GM18868 (cell line): ENCODE data around the gene KDR.

Experiments
- ATAC-seq: cut with Tn5 transposase; IDR thresholded peaks from one replicate; pipeline ENCODE4 v1.9.1; 2021; ENCODE audit warnings: mild to moderate bottlenecking, moderate library complexity; ENCODE audit not compliant: unreplicated experiment

Gene KDR

DNA sequence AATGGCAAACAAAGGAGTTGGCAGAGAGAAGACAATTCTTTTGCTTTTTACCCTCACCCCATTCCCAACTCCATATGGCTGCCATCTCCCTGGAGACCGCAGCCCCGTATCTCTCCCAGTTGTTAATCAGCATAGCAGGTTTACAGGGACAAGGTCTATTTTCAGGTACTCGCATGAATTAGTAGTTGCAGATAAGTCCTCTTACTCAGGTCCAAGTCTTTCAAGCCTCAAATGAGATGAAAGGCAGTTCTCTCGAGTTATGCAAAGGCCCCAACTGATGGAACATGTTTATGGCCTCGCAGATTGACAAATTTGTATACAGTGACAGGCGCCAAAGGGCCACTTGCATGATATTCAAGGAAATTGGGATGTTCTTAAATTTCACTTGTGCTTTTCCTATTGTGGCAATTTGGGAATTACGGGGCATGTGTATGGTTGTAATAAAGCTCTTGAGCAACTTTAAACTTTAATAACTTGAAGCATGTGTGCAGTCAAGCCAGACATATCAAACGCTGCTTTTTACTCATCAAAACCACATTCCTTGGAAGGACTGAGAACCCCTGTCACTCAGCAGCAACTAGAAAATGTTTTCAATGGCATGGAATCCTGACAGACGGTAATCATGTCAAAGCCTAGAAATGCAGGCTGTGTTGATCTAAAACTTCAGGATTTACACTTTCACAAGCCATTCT lies 45.1 kb downstream of the KDR start:
- ATAC-seq: no peak

DNA sequence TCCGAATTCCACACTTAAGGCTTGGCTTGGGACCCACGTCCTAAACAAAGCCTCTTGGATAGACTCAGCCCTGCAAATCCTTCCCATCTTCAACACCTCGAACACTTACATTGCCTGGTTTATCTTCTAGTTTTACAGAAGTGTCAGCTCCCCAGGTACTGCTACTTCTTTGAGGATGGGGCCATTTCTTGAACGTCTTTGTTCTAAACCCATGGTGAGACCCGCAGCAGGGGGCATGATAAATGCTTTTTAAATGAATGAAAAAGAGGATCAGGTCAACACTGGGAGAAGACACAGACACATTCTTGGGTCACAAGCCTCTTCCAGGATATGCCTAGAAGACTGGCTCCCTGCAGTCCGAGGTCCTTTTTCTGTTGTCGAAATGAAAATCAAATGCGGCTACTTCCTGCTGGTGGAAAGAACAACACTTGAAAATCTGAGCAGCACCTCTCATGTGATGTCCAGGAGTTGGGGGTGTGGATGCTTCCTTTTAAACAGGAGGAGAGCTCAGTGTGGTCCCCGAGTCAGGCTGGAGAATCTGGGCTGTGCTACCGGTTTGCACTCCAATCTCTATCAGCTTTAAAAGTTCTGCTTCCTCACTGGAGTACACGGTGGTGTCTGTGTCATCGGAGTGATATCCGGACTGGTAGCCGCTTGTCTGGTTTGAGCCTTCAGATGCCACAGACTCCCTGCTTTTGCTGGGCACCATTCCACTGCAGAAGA lies 45.8 kb downstream of the KDR start:
- ATAC-seq: no peak

DNA sequence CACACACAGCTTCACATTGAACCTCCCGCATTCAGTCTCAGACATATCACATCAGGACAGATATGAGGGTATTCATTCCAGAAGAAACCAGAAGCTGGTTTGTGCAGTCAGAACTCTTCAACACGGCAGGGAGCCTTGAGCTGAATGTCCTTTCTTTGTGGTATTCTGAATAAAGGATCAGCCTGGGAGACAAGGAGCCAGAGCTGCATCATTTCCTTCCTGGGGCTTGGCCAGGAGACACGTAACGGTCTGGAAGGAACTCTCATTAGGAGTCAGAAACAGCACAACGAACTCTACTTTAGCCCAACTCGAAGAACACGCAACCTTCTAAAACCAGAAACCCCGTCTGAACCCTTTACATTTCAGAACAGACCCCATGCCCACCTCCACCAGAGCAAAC lies 46.4 kb downstream of the KDR start:
- no peak for ATAC-seq

DNA sequence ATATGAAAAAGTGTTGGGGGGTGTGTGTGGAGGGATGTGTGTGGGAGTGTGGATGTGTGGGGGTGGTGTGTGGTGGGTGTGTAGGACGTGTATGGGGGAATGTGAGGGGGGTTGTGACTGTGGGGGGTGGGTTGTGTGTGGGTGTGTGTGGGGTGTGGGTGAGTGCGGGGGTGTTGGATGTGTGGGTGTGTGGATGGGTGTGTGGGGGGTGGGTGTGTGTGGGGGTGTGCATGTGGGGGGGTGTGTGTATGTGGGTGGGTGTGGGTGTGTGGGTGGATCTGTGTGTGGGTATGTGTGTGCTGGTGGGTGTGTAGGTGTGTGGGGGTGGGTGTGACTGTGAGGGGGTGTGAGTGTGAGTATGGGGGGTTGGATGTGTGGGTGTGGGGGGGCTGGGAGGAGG lies 47.8 kb downstream of the KDR start:
- no peak for ATAC-seq

DNA sequence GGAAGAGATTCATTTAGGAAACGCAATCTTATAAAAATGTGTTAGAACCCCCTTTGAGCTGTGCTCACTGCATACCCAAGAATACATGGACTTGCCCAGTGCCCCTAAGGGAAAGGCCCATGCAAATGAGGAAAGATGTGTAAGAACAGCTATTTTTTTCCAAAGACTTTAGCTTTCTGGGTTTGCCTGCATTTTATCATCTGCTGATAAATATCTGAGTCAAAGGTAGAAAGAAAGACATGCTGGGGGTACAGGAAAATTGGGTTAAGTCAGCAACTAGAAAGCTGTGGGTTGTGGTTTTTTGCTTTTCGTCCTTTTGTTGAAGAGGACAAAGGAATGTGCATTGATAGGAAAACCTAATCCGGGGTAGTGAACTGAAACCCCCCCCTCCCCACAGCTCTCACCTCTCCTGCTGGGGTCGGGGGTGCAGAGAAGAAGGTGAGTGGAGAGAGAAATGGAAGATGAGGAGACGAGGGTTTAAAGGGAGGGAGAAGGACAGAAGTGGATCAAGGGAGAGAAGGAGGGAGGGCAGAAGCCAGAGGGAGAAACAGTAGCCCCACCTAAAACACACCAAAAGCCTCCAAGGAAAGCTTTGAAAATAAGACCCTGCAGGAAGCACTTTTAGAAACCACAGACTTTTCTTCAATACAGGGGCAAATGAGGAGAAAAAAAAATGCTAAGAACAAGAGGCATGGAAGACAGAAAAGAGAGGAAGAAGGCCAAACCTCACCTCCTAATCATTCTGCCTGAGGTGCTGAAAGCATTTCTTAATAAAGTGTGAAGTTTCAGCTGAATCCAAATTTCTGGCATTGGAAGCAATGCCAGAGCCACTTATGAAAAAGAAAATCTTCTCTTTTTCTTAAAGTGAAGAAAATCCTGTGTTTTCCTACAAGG lies 49.3 kb downstream of the KDR start:
- no peak for ATAC-seq

DNA sequence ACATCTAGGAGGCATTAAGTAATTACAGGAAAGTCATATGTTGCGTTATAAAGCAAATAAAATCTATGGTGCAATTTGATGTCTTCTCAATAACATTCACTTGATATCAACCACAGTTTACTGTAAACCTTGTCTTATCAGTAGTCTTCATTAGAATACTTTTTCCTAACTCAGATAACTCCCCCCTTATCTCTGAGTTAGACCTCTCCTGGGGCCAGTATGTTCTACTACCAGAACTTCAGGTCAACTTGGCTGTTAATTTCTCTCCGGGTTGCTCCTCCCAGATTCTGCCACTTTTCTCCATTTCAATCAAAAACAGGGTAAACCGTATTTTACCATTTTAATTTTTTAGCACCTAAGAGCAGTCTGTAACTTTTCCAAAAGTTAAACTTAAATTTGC lies 50.0 kb downstream of the KDR start:
- ATAC-seq: no peak

DNA sequence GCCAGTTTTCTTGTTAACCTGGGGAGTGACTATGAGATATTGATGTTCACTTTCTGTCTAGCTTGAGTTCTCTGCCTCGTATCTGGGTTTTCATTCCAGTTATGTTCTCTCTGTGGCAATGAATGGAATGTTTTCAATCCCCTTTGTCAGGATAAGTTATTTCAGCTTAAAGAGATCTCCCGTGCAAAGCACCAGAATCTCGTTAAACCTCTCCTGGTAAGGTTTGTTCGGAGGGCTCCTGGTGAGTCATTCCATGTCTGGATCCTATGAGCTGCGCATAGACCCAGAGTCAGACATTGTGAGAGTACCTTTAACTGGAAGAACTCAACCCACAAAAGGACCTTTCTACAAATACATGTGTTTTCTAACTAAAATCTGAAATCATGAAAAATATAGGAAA lies 51.0 kb downstream of the KDR start:
- ATAC-seq: no peak

DNA sequence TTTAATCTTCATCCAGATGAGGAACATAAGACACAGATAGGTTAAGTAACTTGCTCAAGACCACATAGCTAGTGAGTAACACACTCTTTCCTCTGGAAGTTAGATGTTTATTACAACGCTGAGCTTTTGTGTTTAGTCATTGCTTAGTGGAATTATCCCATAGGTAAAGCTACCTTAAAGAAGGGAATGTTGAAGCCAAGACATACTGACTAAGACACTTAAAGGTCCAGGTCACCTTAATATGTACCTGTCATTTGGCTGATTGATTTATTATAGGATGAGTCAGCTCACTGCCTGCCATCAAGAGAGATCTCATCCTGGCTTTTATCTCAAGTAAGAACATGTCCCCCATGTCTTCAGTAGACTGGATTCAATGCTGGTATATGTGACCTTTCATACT lies 53.4 kb downstream of the KDR start:
- no peak for ATAC-seq

DNA sequence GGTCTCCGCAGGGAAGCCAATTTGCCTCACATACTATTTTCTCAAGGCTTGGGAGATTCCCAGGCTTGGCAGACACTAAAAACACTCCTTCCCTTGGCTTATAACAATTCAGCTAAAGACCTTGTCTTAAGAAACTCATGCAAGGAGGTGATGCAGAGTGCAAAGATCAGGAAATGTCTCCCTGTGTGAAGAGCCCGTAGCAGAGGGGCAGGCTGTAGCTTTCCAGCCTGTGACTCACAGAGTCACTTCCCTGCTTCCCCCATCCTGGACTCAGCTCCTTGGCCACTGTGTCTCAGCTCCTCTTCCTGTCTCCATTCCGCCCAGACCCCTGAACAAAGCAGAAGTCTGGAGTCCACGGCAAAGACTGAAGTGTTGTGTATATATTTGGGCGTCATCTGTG lies 56.1 kb downstream of the KDR start:
- ATAC-seq: no peak

DNA sequence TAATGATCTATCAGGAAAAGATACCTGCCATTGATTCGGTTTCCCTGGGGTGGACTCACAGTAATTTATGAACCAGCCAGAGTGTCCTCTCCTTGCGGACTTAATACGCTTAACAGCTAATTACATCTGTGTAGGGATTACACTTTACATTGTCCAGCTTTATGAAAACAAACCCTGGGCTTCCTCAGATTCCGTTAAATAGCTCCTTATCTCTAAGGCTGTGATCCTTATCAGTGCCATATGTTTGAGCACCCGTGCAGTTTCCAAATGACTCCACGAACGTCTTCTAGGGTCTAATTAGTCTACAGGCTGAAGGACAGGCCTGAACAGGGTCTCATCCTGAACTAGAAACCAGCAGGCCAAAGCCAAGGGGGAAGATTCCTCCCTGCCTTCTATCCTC lies 56.9 kb downstream of the KDR start:
- no peak for ATAC-seq

DNA sequence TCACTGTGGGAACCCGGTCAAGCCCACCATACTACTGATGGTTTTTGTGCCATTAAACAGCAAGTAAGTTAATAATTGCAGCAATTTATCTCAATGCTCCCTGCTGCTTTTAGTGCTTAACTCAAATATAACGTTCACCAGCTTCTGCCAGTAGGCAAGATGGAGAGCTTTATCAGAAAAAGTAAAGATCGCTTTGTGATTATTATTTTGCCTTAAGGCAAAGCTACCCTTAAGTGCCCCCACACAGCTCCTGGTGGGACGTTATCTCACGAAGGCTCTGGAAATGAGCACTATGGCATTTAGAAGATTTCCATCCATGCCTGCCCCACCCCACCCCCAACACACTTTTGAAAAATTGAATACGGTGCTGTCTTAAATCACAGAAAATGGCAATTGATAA lies 59.4 kb downstream of the KDR start:
- no peak for ATAC-seq

DNA sequence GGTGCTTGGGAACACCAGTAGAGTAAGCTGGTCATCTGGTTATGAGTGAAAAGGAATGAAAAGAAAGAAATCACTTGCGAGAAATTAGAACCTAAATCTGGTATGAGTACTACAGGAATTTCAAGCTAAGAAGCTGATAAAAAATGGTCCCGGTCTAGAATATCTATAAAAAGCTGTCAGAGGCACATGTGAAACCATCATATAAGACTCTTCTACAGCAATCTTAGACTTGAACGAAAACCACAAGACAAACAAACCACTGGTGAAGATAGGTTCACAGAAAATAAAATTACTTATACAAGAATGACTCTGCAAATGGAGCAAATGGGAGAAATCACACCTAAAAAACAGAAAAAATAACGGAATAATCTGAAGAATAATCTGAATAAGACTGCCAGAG lies 69.9 kb downstream of the KDR start:
- ATAC-seq: no peak

DNA sequence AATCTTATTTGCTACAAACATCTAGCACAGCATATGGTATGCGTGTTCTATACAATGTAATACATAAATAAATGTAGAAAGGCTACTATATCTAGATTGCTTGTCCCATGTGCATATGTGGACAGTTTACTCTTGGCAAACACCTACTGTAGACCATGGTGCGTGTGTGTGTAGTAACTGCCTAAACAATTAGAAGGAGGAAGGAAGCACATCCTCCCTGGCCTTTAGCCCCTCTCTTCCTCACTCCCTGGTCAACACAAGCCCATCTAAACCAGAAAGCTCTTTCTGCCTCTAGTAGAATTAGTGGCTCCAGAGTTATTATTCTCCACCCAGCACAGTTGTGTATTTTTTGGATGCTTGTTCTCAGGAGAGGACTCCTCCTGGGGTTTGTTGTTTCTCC lies 73.9 kb downstream of the KDR start:
- ATAC-seq: no peak

DNA sequence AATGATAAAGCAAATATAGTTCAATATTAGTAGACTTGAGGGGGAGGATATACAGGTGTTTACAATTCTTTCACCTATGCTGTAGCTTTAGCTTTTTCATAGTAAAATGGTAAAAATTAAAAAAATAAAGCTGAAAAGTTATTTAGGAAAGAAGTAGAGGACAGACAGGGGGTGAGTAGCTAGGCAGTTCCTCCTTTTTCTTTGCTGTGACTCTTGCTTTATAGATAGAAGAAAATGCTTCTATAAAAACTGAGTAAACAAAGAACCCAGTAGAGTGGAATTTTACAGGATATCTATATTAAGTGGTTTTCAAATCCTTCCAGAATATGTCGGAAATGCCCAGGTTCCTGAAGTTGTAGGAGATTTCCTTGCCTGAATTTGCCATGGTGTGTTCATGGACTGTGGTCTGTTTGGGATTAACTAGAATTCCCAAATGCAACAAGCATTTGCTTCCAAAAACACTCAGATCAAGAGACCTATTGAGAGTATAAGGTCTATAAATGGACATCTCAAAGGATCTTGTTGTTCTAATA lies 74.9 kb downstream of the KDR start:
- no peak for ATAC-seq

DNA sequence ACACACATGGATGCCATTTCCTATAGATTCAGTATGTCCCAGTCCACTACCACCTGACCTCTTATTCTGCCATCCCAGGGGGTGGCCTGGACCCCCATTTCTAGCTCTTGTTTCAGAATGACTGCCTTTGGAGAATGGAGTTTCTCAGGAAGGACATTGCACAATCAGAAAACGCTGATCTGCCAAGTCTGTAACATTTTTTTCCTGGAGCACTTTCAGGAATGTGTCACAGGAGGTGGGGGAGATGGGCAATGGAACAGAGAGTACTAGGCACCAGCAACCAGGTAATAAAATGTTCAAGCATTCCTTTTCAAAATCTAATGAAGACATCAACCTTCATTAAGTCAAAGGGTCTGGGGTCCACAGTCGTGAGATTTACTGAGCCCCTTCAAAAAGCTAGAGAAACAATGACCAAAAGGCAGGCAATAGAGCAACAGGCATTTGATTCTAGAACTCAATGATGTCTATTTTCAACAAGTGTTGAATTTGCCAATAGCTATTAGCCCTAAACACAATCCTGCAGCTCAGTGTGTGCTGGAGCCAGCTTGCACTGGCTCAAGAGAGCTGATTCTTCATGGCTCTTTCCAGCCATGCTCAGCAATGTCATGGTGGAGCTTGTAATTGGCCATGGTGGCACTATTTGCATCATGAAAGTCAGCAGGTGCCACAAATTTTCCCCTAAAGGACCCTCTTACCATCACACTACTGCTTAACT lies 87.1 kb downstream of the KDR start:
- ATAC-seq: no peak

DNA sequence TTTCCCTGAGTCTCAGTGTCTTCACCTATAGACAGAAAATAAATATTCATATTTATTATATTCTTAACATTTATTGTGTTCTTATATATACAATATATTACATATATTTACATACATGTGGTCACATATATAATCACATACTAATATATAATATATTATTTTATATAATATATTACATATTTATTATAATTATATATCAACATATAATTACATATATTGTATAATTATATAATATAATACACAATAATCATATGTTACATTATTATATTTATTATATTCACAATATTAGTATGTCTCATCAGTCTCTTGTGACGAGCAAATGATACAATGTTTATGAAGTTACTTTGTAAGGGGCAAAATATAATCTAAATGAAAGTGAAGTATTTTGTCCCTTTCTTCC lies 87.7 kb downstream of the KDR start:
- no peak for ATAC-seq

DNA sequence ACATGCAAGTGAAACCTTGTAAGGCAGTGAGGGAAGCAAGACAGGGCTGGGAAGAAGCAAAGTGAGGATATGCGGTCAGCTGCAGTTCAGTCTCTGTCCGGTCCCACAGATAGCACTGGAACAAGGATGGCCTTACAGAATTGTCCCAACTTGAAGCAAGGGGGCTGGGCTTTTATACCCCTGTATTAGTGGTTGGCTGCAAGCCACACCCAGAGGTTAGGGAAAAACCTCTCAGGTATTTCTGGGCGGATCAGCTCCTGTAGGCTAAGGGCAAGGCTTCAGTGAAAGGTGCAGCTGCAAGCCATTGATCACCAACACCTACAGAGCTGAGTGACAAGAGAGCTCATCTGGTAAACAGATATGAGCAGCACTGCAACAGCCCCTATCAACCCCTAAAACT lies 89.0 kb downstream of the KDR start:
- no peak for ATAC-seq

DNA sequence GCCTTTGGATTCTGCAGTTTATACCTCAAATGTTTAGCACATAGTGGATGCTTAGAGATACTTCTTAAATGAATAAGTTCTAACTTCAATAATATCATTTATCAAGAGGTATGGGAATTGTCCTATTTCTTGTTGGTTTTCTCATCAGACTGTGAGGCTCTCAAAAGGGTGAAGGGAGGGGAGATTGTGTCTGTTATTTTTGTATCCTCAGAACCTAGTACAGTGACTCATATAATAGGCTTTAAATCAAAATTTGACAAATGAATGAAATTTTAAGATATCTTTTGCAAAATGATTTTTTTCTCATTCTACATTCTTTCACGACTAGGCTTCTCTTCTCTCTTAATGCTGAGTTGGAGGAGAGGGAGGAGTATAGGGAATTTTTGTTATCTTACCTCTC lies 89.5 kb downstream of the KDR start:
- ATAC-seq: no peak

DNA sequence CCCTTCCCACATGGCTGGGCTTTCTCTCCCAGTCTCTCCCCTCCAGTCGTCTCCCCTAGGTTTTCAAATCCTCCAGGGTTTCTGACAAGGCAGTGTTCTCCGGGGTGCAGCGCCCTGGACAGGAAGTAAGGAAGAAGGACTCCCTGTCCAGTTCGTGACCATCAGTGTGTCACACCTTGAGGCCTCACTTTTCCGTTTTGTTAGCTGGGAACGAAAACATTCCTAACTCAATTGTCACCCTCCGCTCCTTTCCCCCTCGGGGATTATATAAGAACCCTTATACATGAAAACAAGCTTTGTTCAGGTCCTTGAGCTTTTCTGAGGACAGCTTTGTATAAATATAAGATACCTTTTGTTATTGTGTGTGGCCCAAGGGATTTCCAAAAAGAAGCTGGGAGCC lies 92.1 kb downstream of the KDR start:
- ATAC-seq: no peak

DNA sequence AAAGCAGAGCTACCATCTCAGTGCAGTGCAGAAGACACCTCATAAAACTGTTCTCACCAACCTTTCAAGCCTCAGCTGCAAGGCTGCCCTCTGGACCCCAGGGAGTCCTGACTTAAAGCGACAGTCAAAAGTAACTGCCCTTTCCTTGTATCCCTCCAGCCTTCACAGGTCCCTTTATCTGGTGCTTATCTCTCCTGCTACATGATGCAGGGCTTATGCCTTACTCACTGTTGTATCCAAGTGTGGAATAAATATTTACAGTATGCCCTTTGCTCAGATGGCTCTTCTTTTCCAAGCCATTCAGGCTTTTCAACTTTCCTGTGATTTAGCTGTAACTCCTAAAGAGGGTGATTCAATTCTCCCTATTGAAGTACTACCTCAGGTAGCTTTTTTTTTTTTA lies 92.6 kb downstream of the KDR start:
- ATAC-seq: no peak

DNA sequence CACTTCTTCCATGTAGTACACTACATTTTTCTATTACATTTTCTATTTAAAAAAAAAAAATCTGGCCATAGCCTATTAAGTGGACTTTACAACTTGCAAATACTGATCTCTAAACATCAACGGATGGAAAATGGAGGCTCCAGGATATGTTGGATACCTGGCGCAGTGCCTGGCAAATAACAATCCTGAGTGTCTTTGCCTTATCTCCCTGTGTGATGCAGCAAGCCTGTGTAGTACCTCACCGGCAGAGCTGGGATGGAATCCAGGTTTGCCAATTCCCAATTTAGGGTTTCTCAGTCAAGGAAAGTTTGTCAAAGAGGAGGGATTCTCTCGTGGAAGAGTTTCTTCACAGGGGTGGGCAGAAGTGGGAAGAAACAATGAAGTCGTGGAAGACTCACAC lies 93.2 kb downstream of the KDR start:
- ATAC-seq: no peak
